BE2C (cell line): ENCODE data around the gene RALGDS.

Experiments
- DNase-seq: peaks from one replicate; pipeline ENCODE4 v3.0.0-alpha.2; 2020
- H3K27me3 ChIP-seq: fragments of 250-450 bp; sonication (Bioruptor Pico); 2 replicates; pipeline ENCODE4 v1.5.1; 2020; ENCODE audit warnings: mild to moderate bottlenecking
- H3K36me3 ChIP-seq: fragments of 250-450 bp; sonication (Bioruptor Pico); 2 replicates; pipeline ENCODE4 v1.5.1; 2020; ENCODE audit warnings: mild to moderate bottlenecking
- H3K4me1 ChIP-seq: fragments of 250-450 bp; sonication (Bioruptor Pico); 2 replicates; pipeline ENCODE4 v1.5.1; 2020
- H3K4me3 ChIP-seq: 2 replicates; pipeline ENCODE4 v1.5.1; 2011; ENCODE audit warnings: low read depth, low read length
- H3K9me3 ChIP-seq: fragments of 250-450 bp; sonication (Bioruptor Pico); 2 replicates; pipeline ENCODE4 v1.5.1; 2020
- TF ChIP-seq, protein P1 (sequence below): IDR thresholded peaks from 2 replicates; pipeline ENCODE4 v1.5.1; 2012; ENCODE audit warnings: mild to moderate bottlenecking, low read depth, low read length

RALGDS gene

DNA sequence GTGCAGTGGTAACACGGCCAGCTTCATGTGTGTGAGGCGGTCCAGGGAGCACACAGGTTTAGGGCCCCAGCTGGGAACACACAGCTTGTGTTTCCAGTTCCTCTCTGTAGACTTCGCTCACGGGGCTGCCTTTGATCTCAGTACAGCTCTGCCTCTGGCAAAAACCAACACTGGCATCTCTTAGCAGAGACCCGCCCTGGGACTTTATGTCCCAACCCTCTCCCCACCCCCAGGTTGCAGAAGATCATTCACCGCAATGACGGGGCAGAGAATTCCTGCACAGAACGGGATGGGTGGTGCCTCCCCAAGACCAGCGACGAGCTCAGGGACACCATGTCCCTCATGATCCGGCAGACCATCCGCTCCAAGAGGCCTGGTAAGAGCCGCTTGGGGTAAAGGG, 64.5 kb downstream of the RALGDS start:
- Histone ChIP-seq H3K27me3 (no peaks in the 10 kb centered on the region), H3K4me1 (peaks cover 13% of the 10 kb centered on the region), H3K4me3 (no peak overlapping the region), H3K9me3 (no peaks in the 10 kb centered on the region), H3K36me3 (peaks cover 52% of the 10 kb centered on the region)
- no peak for DNase-seq
- TF ChIP-seq, protein P1, sequence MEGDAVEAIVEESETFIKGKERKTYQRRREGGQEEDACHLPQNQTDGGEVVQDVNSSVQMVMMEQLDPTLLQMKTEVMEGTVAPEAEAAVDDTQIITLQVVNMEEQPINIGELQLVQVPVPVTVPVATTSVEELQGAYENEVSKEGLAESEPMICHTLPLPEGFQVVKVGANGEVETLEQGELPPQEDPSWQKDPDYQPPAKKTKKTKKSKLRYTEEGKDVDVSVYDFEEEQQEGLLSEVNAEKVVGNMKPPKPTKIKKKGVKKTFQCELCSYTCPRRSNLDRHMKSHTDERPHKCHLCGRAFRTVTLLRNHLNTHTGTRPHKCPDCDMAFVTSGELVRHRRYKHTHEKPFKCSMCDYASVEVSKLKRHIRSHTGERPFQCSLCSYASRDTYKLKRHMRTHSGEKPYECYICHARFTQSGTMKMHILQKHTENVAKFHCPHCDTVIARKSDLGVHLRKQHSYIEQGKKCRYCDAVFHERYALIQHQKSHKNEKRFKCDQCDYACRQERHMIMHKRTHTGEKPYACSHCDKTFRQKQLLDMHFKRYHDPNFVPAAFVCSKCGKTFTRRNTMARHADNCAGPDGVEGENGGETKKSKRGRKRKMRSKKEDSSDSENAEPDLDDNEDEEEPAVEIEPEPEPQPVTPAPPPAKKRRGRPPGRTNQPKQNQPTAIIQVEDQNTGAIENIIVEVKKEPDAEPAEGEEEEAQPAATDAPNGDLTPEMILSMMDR: no peak

DNA sequence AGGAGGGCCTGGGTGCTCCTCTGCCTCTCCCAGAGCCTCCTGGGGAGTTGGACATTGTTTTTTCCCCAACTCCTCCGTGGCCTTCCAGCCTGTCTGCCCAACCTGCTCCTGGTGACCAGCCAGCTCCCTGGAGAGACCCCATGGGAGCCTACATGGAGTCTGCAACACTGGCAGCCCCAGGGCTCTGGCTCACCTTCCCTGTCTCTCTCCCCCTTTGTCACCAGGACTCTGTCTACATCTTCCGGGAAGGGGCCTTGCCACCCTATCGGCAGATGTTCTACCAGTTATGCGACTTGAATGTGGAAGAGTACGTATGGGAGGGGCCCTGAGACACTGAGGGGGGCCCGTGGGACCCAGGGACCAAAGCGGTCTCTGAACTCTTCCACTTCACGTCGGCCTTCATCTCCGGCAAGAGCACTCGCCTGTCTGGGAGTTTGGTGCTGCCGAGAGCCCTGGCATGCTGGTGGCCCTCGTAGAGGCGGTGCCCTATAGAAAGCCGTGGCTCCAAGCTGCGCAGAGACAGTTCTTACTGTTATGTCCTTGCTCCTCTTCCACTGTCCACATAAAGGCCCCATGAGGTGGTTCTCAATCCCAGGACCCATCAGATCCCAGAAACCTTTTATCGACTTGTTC, 65.1 kb downstream of the RALGDS start:
- H3K9me3 ChIP-seq: no peaks in the 10 kb centered on the region
- H3K27me3 ChIP-seq: no peaks in the 10 kb centered on the region
- TF ChIP-seq, protein P1: no peak
- DNase-seq: no peak
- H3K36me3 ChIP-seq: peaks cover 58% of the 10 kb centered on the region
- H3K4me1 ChIP-seq: peaks cover 10% of the 10 kb centered on the region
- H3K4me3 ChIP-seq: no peak overlapping the region

DNA sequence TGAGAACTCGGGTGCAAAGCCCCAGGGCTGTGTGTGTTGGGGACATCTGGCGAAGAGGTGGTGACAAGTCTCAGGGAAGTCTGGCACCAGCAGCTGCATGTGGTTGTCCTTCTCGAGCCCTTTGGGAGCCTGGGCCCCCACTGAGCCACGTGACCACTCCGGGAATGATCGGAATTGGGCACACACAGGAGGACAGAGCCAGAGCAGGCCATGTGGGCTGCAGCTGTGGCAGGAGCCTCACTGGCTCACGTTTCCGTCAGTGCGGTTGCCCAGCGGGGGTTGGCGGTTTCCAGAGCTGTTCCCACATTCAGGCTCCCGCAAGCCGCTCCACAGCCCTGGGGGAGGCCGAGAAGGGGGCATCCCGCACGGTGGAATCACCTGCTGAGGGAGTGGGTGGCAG, 66.1 kb downstream of the RALGDS start:
- H3K36me3 ChIP-seq: peaks cover 66% of the 10 kb centered on the region
- peak; percentile 66 for DNase-seq

DNA sequence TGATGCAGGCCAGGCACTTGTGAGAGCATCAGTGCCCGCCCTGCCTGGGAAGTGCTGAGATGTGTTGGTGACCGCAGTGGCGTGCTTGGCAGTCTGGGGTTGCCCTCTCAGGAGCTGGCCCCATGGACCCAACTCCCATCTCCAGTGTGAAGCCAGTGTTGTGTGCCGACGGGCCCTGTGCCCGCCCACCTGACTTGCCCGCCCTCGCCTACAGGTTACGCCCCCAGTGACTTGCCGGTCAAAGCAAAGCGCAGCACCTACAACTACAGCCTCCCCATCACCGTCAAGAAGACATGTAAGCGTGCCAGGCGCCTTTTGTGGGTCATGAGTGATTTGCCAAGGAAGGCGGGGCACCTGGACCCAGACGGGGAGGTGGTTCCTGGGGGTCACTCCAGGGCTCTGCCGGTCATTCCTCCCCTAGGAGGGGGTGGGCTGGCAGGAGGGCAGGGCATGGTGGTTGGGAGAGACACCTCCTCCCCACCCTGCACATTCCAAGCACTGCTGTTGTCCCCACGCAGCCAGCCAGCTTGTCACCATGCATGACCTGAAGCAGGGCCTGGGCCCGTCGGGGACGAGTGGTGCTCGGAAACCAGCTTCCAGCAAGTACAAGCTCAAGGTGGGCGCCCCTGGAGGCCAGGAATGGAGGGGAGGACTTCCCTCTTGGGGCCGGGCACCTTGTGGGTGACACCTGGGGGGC, 66.7 kb downstream of the RALGDS start:
- no peak for DNase-seq
- no peaks in the 10 kb centered on the region for H3K9me3 ChIP-seq
- no peak overlapping the region for H3K4me3 ChIP-seq
- peaks cover 72% of the 10 kb centered on the region for H3K36me3 ChIP-seq
- H3K4me1 ChIP-seq: peaks cover 2% of the 10 kb centered on the region; the same call in 1 of the 2 replicates
- no peaks in the 10 kb centered on the region for H3K27me3 ChIP-seq
- TF ChIP-seq, protein P1: no peak

More for the DNA sequence above, 66.1 kb downstream of the RALGDS start:
- peaks cover 7% of the 10 kb centered on the region for H3K4me1 ChIP-seq
- H3K27me3 ChIP-seq: no peaks in the 10 kb centered on the region
- TF ChIP-seq, protein P1: no peak
- H3K9me3 ChIP-seq: no peaks in the 10 kb centered on the region
- no peak overlapping the region for H3K4me3 ChIP-seq

DNA sequence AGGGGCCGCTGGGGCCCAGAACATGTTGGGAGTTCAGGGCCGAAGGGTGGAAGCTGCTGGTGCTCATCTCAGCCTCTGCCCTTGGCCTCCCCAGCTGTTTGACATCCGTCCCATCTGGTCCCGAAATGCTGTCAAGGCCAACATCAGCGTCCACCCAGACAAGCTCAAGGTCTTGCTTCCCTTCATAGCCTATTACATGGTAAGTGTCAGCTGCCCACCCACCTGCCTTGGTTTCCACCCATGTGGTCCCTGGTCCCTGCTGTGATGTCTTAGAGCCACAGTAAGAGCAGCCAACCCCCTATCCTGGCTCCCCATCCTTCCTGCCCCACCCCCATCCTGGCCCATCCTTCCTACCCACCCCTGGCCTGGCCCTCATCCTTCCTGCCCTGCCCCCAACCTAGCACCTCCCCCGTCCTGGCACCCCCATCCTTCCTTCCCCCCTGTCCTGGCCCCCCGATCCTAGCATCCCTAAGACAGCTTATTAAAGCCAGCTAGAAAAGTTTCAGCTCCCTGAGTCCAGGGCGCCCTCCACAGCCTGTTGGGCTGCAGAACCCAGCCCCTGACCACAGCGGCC, 69.0 kb downstream of the RALGDS start:
- TF ChIP-seq, protein P1: no peak
- DNase-seq: no peak
- Histone ChIP-seq H3K36me3 (peaks cover 77% of the 10 kb centered on the region), H3K4me1 (peaks cover 2% of the 10 kb centered on the region; the same call in 1 of the 2 replicates), H3K4me3 (no peak overlapping the region), H3K9me3 (no peaks in the 10 kb centered on the region), H3K27me3 (no peaks in the 10 kb centered on the region)

DNA sequence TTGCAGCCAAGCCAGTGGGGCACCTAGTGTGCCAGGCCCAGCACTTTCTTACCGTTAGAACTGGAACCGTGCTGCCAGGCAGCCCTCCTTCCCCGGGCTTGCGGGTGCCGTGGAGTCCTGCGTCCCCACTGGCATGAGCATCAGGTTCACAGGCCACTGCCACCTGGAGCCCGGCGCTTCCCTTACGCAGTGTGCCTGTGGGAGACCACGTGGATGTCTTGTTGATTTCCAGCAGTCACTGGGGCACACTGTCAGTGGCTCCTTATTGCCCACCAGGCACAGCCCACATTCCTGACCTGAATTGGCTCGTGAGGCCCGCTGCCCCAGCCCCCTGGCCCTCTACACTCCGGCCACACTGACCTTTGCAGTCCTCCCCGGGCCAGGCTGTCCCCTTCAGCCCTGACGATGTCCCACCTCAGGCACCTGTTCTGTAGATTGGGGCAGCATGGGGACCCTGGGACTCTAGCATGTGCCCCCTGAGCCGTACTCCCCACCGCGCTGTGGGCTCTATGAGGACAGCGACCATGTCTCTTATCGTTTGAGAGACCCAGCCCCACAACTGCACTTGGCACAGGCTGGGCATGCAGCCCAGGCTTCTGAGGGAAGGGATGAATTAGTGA, 69.6 kb downstream of the RALGDS start:
- Histone ChIP-seq H3K9me3 (no peaks in the 10 kb centered on the region), H3K4me1 (peaks cover 2% of the 10 kb centered on the region; the same call in 1 of the 2 replicates), H3K4me3 (no peak overlapping the region), H3K36me3 (peaks cover 79% of the 10 kb centered on the region), H3K27me3 (no peaks in the 10 kb centered on the region)
- TF ChIP-seq, protein P1: no peak
- DNase-seq: no peak
